Immature natural killer cell (primary cell): ENCODE measurements around the gene SYMPK. TPM values are rescaled to one million over a fixed set of nuclear protein-coding genes. Genes with fewer than 3 reads are reported as not detected.

Source experiments
- DNase-seq, 3 donors: peaks; one replicate each; pipeline ENCODE4 v3.0.0; 2022; ENCODE audit warnings: mixed read lengths in 1 of 3
- H3K27ac Mint-ChIP-seq, 6 donors: one replicate each; pipeline ENCODE4 v1.8.0; 2020; ENCODE audit warnings: mixed read lengths in 6 of 6, mild to moderate bottlenecking in 5 of 6, inconsistent platforms in 4 of 6, moderate library complexity in 3 of 6
- H3K27me3 Mint-ChIP-seq, 3 donors: one replicate each; pipeline ENCODE4 v1.8.0; 2020 to 2021; ENCODE audit warnings: low read depth in 3 of 3, mild to moderate bottlenecking in 3 of 3, mixed read lengths in 3 of 3, moderate library complexity in 3 of 3, inconsistent platforms in 1 of 3
- H3K36me3 Mint-ChIP-seq, 3 donors: one replicate each; pipeline ENCODE4 v1.8.0; 2020; ENCODE audit warnings: mixed read lengths in 3 of 3, inconsistent platforms in 2 of 3, mild to moderate bottlenecking in 2 of 3
- H3K4me1 Mint-ChIP-seq, 2 donors: one replicate each; pipeline ENCODE4 v1.8.0; 2020; ENCODE audit warnings: inconsistent platforms in 2 of 2, mild to moderate bottlenecking in 2 of 2, mixed read lengths in 2 of 2, moderate library complexity in 1 of 2
- H3K4me3 Mint-ChIP-seq, 5 donors: one replicate each; pipeline ENCODE4 v1.8.0; 2020; ENCODE audit warnings: mild to moderate bottlenecking in 5 of 5, mixed read lengths in 5 of 5, inconsistent platforms in 3 of 5, moderate library complexity in 3 of 5
- H3K9me3 Mint-ChIP-seq, 6 donors: one replicate each; pipeline ENCODE4 v1.8.0; 2020; ENCODE audit warnings: mild to moderate bottlenecking in 6 of 6, mixed read lengths in 6 of 6, inconsistent platforms in 4 of 6, moderate library complexity in 3 of 6
- polyA plus RNA-seq, 3 donors: library from polyadenylated mRNA; unstranded; fragments of 300-500 nt; fragmentation: Illumina TruSeq; gene quantifications; one replicate each; pipeline ENCODE4 v1.2.3, GENCODE V29; 2021

SYMPK gene
- polyA plus RNA-seq, 3 donors from 2014 or later, result 2.1 to 14.6 (median 5.6) TPM

DNA sequence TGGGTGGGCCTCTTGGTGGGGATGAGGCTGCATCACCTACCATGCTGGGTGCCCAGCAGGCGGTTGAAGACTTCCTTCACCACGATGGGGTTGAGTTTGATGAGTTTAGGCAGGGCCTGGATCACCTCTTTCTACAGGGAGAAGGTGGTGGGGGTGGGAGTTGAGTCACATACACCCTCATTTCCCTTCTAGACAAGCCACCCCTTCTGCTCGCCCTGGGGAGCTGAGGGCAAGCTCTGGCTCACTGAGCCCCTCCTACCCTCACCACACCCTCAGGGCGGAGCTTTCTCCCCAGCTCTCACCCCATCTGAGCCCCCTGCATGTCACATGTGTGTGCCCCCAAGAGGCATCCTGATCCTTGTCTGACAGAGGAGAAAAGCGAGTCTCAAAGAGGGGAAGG is 40.2 kb downstream of the SYMPK start:
- no peaks in the 10 kb centered on the region for H3K4me1 Mint-ChIP-seq
- H3K27ac Mint-ChIP-seq, result no peak overlapping the region
- H3K9me3 Mint-ChIP-seq, result no peaks in the 10 kb centered on the region
- peaks cover 0 to 2% (median 1%) of the 10 kb centered on the region in 3 donors for H3K27me3 Mint-ChIP-seq
- DNase-seq, result no peak
- peaks cover 5 to 9% (median 6%) of the 10 kb centered on the region in 3 donors for H3K36me3 Mint-ChIP-seq
- H3K4me3 Mint-ChIP-seq, result no peak overlapping the region

DNA sequence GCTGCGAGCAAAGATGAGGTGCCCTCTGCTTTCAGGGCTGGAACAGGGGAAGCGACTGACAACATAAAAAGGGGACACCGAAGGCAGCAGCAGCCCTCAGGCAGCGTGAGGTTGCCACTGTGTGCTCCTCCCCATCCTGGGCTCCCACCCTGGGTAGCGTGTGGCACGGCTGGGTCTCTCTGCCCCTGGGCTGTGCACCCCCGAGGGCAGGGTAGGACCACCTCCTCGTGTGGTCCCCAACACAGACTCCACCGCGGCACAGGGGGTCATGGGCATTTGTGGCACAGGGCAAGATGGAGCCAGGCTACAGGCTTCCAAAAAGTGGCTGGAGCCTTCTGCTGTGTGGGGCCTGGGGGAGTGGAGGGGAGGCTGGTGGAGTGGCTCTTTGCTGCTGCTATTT is 41.4 kb downstream of the SYMPK start:
- H3K27ac Mint-ChIP-seq, result no peak overlapping the region
- H3K4me3 Mint-ChIP-seq, result no peak overlapping the region
- H3K4me1 Mint-ChIP-seq, result peaks cover 4 to 6% of the 10 kb centered on the region in 2 donors
- peaks cover 4 to 8% (median 8%) of the 10 kb centered on the region in 3 donors for H3K27me3 Mint-ChIP-seq
- DNase-seq, result no peak
- H3K9me3 Mint-ChIP-seq, result no peaks in the 10 kb centered on the region
- peaks cover 5 to 9% (median 6%) of the 10 kb centered on the region in 3 donors for H3K36me3 Mint-ChIP-seq

- peaks cover 5 to 9% (median 6%) of the 10 kb centered on the region in 3 donors for H3K36me3 Mint-ChIP-seq
- no peaks in the 10 kb centered on the region for H3K9me3 Mint-ChIP-seq
- H3K4me1 Mint-ChIP-seq, result peaks cover 4 to 6% of the 10 kb centered on the region in 2 donors
- no peak for DNase-seq
- H3K27ac Mint-ChIP-seq, result no peak overlapping the region
- H3K4me3 Mint-ChIP-seq, result no peak overlapping the region
- peaks cover 4 to 8% (median 8%) of the 10 kb centered on the region in 3 donors for H3K27me3 Mint-ChIP-seq
These were observed 41.8 kb downstream of the SYMPK start for GRCh38 chr19:45821103-45821521.

DNA sequence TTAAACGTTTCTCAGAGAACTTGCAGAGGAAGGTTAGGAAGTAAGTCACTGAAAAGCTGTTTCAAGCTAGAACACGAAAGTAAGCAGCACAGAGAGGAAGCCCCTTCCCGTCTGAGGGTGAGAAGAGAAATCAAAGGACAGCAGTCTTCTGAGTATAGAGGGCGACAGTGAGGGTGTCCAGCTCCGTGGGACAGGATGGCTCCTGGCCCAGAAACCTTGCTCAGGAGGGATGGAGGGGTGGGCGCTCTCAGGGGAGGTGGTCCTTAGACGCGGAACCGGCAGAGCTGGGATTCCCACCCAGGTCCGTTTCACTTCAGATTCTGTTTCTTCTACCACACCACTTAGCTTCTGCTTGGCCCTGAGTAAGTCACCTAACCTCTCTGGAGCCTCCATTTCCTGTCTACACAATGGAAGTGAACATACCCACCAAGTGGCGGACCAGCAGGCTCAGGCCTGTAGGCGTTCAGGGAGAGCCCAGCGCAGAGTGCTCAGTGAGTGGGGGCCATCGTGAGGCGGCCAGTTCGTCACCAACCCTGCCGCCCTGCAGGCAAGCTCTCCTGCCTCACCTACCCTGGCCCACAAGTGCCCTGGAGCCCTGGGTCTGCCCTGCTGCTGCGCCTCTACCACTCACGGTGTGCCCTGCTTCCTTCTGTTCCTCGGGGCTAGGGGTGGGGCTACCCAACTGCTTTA is 42.4 kb downstream of the SYMPK start:
- H3K4me1 Mint-ChIP-seq, result peaks cover 6% of the 10 kb centered on the region in 2 donors
- peak overlapping the region in 1 of 6 donors; percentile 38 for H3K27ac Mint-ChIP-seq
- H3K27me3 Mint-ChIP-seq, result peaks cover 4 to 8% (median 8%) of the 10 kb centered on the region in 3 donors
- peaks cover 5 to 9% (median 6%) of the 10 kb centered on the region in 3 donors for H3K36me3 Mint-ChIP-seq
- no peak overlapping the region for H3K4me3 Mint-ChIP-seq
- no peaks in the 10 kb centered on the region for H3K9me3 Mint-ChIP-seq
- no peak for DNase-seq

GRCh38 chr19:45819769-45820168 is 43.2 kb downstream of the SYMPK start:
- Mint-ChIP-seq H3K36me3 (peaks cover 5 to 9% (median 6%) of the 10 kb centered on the region in 3 donors), H3K27ac (peak overlapping the region in 1 of 6 donors; percentile 34), H3K27me3 (peaks cover 4 to 8% (median 8%) of the 10 kb centered on the region in 3 donors), H3K4me3 (no peak overlapping the region), H3K4me1 (peaks cover 6 to 7% of the 10 kb centered on the region in 2 donors), H3K9me3 (no peaks in the 10 kb centered on the region)
- DNase-seq, result no peak

DNA sequence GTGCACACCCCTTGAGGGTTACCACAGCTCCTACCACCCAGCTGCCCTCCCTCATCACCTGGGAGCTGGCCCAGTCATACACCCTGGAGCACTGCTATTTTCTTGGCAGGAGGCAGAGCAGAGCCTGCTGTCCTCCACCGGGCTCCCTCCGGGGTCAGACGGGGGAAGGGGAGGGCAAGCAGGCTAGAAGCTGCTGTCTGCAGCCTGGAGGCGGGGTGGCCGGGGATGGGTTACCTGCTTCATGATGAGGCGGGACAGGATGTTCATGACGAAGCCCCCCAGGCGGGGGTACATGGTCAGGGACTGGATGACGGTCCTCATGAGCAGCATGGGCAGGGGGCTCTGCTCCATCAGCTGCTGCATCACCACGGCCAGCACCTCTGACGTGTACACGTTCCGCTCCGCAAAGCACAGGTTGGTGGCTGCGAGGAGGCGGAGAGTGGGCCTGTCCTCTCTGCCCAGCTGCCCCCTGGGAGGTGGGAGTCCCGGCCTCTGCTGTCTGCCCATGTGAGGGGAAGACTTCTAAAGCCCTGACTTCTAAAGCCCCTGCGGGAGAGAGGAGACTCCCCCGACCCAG is 45.1 kb downstream of the SYMPK start:
- no peak overlapping the region for H3K27ac Mint-ChIP-seq
- peaks cover 4 to 13% (median 9%) of the 10 kb centered on the region in 3 donors for H3K27me3 Mint-ChIP-seq
- peaks cover 0 to 3% (median 0%) of the 10 kb centered on the region in 3 donors for H3K36me3 Mint-ChIP-seq
- DNase-seq, result no peak
- H3K9me3 Mint-ChIP-seq, result no peaks in the 10 kb centered on the region
- H3K4me3 Mint-ChIP-seq, result no peak overlapping the region
- peaks cover 6 to 7% of the 10 kb centered on the region in 2 donors for H3K4me1 Mint-ChIP-seq

GRCh38 chr19:45817010-45817724 is 45.8 kb downstream of the SYMPK start:
- DNase-seq, result peak; percentile 92 to 95 (median 94)
- Mint-ChIP-seq H3K4me1 (peaks cover 6 to 7% of the 10 kb centered on the region in 2 donors), H3K27ac (peak overlapping the region in 3 of 6 donors; percentile 45 to 87 (median 71)), H3K27me3 (peaks cover 4 to 13% (median 12%) of the 10 kb centered on the region in 3 donors), H3K4me3 (peak overlapping the region; percentile 33 to 58 (median 46)), H3K9me3 (no peaks in the 10 kb centered on the region), H3K36me3 (peaks cover 0 to 3% (median 0%) of the 10 kb centered on the region in 3 donors)

GRCh38 chr19:45816236-45817009 is 46.5 kb downstream of the SYMPK start:
- Mint-ChIP-seq H3K27ac (no peak overlapping the region), H3K4me3 (no peak overlapping the region), H3K4me1 (peaks cover 6 to 7% of the 10 kb centered on the region in 2 donors)

DNA sequence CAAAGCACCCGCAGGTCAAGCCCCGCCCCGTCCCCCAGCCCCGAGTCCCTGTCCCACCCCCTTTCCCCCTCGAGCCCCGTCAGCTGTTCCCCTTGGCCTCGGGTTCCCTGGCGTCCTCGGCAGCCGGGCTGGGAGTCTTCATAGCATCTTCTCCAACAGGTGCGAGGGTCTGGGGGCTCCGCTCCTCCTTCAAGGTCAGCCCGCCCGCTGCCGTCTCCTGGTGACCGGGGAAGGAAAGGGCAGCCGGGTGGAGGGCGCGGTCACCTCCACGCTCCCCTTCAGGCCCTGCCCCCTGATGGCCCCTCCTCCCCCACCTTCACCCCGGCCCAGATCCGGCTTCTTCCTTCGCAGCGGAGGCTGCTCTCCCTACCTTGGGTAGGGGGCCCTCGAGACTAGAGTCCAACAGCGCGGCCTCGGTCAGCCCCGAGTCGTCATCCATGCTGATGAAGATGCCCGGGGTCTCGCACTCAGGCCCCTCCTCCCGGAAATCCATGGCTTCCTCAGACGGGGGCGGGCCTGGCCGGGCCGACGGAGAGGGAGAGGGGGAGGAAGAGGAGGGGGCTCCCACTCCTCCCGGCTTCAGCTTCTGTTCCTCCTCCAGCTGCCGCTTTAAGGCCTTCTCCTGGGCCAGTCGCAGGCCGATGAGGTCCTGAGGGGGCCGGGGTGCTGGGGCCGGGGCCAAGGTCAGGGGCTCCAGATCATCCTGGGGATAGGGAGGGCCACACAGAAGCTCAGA is 47.3 kb downstream of the SYMPK start:
- no peak for DNase-seq
- H3K27me3 Mint-ChIP-seq, result peaks cover 4 to 13% (median 13%) of the 10 kb centered on the region in 3 donors
- peak overlapping the region; percentile 57 to 78 (median 66) for H3K4me3 Mint-ChIP-seq
- H3K9me3 Mint-ChIP-seq, result no peaks in the 10 kb centered on the region
- H3K36me3 Mint-ChIP-seq, result peaks cover 0 to 3% (median 0%) of the 10 kb centered on the region in 3 donors
- H3K4me1 Mint-ChIP-seq, result peaks cover 6 to 7% of the 10 kb centered on the region in 2 donors
- no peak overlapping the region for H3K27ac Mint-ChIP-seq

More at GRCh38 chr19:45816236-45817009, 46.5 kb downstream of the SYMPK start:
- H3K9me3 Mint-ChIP-seq, result no peaks in the 10 kb centered on the region
- no peak for DNase-seq
- peaks cover 0 to 3% (median 0%) of the 10 kb centered on the region in 3 donors for H3K36me3 Mint-ChIP-seq
- H3K27me3 Mint-ChIP-seq, result peaks cover 4 to 14% (median 13%) of the 10 kb centered on the region in 3 donors

- no peaks in the 10 kb centered on the region for H3K36me3 Mint-ChIP-seq
- peaks cover 4 to 15% (median 13%) of the 10 kb centered on the region in 3 donors for H3K27me3 Mint-ChIP-seq
- no peaks in the 10 kb centered on the region for H3K9me3 Mint-ChIP-seq
- H3K4me1 Mint-ChIP-seq, result peaks cover 6 to 7% of the 10 kb centered on the region in 2 donors
- DNase-seq, result no peak
- peak within 1 kb of the TSS; percentile 57 to 78 (median 66) for H3K4me3 Mint-ChIP-seq
- H3K27ac Mint-ChIP-seq, result no peak within 1 kb of the TSS
These were observed 48.0 kb downstream of the SYMPK start, which contains the start of gene RSPH6A for GRCh38 chr19:45814851-45815480. Gene RSPH6A (minus strand): TSS chr19:45815308. CDS start chr19:45815176, 132 bp downstream.

GRCh38 chr19:45814166-45814780 is 48.7 kb downstream of the SYMPK start:
- Mint-ChIP-seq H3K27me3 (peaks cover 4 to 14% (median 13%) of the 10 kb centered on the region in 3 donors), H3K4me3 (peak overlapping the region in 1 of 5 donors; percentile 40), H3K9me3 (no peaks in the 10 kb centered on the region), H3K4me1 (peaks cover 6 to 7% of the 10 kb centered on the region in 2 donors), H3K27ac (no peak overlapping the region), H3K36me3 (no peaks in the 10 kb centered on the region)
- no peak for DNase-seq

- no peak for DNase-seq
- H3K4me3 Mint-ChIP-seq, result no peak overlapping the region
- no peak overlapping the region for H3K27ac Mint-ChIP-seq
- H3K9me3 Mint-ChIP-seq, result no peaks in the 10 kb centered on the region
- peaks cover 5 to 6% of the 10 kb centered on the region in 2 donors for H3K4me1 Mint-ChIP-seq
- H3K36me3 Mint-ChIP-seq, result no peaks in the 10 kb centered on the region
- peaks cover 3 to 12% (median 10%) of the 10 kb centered on the region in 3 donors for H3K27me3 Mint-ChIP-seq
These were observed 50.6 kb downstream of the SYMPK start for GRCh38 chr19:45812297-45812696.
